ENCODE results near the gene SVOP.
"Not testable (repeated sequence)": the region's sequence is repeated elsewhere in the genome, so short reads cannot be mapped to it uniquely, and the experiment has no call there.

- TF ChIP-seq POLR2A (IDR thresholded peaks at IDR 0.05; ENCODE audit: low read length); GATA1 (IDR thresholded peaks at IDR 0.05; ENCODE audit: low read depth, low read length): not testable (repeated sequence)
Observed at GRCh38 chr12:109049794-109050193, 28.9 kb upstream of the SVOP start.
